ENCODE data around the gene JAK3. TPM values are rescaled to one million over a fixed set of nuclear protein-coding genes. Genes with fewer than 3 reads are reported as not detected.
A peak's percentile ranks its signal among the peaks of the same experiment; 100 is the strongest.

Gene JAK3
- total RNA-seq, 1 donor from 2014 or later: 10.8 TPM

- no peaks in the 10 kb centered on the region for H3K27me3 ChIP-seq
- H3K27ac ChIP-seq: no peak overlapping the region
- H3K4me3 ChIP-seq: no peak overlapping the region
Observed at GRCh38 chr19:17797424-17798201, 50.2 kb downstream of the JAK3 start.

GRCh38 chr19:17796838-17797423 lies 50.9 kb downstream of the JAK3 start:
- H3K4me3 ChIP-seq: no peak overlapping the region
- H3K36me3 ChIP-seq: no peaks in the 10 kb centered on the region
- H3K27me3 ChIP-seq: no peaks in the 10 kb centered on the region
- no peaks in the 10 kb centered on the region for H3K9me3 ChIP-seq
- no peak for DNase-seq (ENCODE audit: extremely low spot score in 2 of 2)
- no peak overlapping the region for H3K27ac ChIP-seq
- intact Hi-C loops (cut with DNase I): no loop called here
- H3K4me1 ChIP-seq: no peaks in the 10 kb centered on the region
- TF ChIP-seq CTCF (IDR thresholded peaks at IDR 0.05): no peak

More at GRCh38 chr19:17797424-17798201, 50.2 kb downstream of the JAK3 start:
- intact Hi-C loops (cut with DNase I): no loop called here
- no peak for DNase-seq (ENCODE audit: extremely low spot score in 2 of 2)
- Histone ChIP-seq H3K36me3 (no peaks in the 10 kb centered on the region), H3K9me3 (no peaks in the 10 kb centered on the region), H3K4me1 (no peaks in the 10 kb centered on the region)
- TF ChIP-seq POLR2AphosphoS5 (IDR thresholded peaks at IDR 0.05; ENCODE audit: insufficient read depth in 1 of 2, low read depth in 1 of 2) (peak in 1 of 2 donors; percentile 14), CTCF (IDR thresholded peaks at IDR 0.05) (no peak)

- TF ChIP-seq POLR2A (IDR thresholded peaks at IDR 0.05) (no peak), POLR2AphosphoS5 (IDR thresholded peaks at IDR 0.05; ENCODE audit: insufficient read depth in 1 of 2, low read depth in 1 of 2) (no peak), CTCF (IDR thresholded peaks at IDR 0.05) (no peak)
- H3K9me3 ChIP-seq: no peaks in the 10 kb centered on the region
- no peaks in the 10 kb centered on the region for H3K36me3 ChIP-seq
- H3K4me1 ChIP-seq: no peaks in the 10 kb centered on the region
- intact Hi-C loops (cut with DNase I): no loop called here
- DNase-seq (ENCODE audit: extremely low spot score in 2 of 2): no peak
- no peak overlapping the region for H3K27ac ChIP-seq
- no peak overlapping the region for H3K4me3 ChIP-seq
- H3K27me3 ChIP-seq: no peaks in the 10 kb centered on the region
Observed at GRCh38 chr19:17796013-17796837, 51.6 kb downstream of the JAK3 start.

GRCh38 chr19:17795495-17795856 lies 52.3 kb downstream of the JAK3 start:
- Histone ChIP-seq H3K36me3 (no peaks in the 10 kb centered on the region), H3K27ac (no peak overlapping the region), H3K4me3 (no peak overlapping the region), H3K9me3 (no peaks in the 10 kb centered on the region), H3K4me1 (no peaks in the 10 kb centered on the region), H3K27me3 (no peaks in the 10 kb centered on the region)
- intact Hi-C loops (cut with DNase I): no loop called here
- TF ChIP-seq CTCF (IDR thresholded peaks at IDR 0.05) (no peak), POLR2A (IDR thresholded peaks at IDR 0.05) (no peak), POLR2AphosphoS5 (IDR thresholded peaks at IDR 0.05; ENCODE audit: insufficient read depth in 1 of 2, low read depth in 1 of 2) (no peak)
- DNase-seq (ENCODE audit: extremely low spot score in 2 of 2): no peak

Data from vagina (tissue), 2 donors.